Cardiac muscle cell (in vitro differentiated cells and primary cell): ENCODE results near the gene EDARADD. TPM values are rescaled to one million over a fixed set of nuclear protein-coding genes. Genes with fewer than 3 reads are reported as not detected.

ENCODE experiments used
- DNase-seq, 2 donors: peaks; one replicate each; pipeline versions ENCODE4 v3.0.0 to v3.0.0-alpha.2; 2010 to 2017; ENCODE audit warnings: low read depth in 1 of 2, low spot score in 1 of 2
- H3K27ac ChIP-seq: fragments of 200-600 bp; sonication (generic); 2 replicates; pipeline ENCODE4 v1.5.1; 2016
- H3K27me3 ChIP-seq: fragments of 200-600 bp; sonication (generic); 2 replicates; pipeline ENCODE4 v1.6.0; 2016; ENCODE audit warnings: control low read depth
- H3K36me3 ChIP-seq: fragments of 200-600 bp; sonication (generic); 2 replicates; pipeline ENCODE4 v1.5.1; 2016; ENCODE audit warnings: control low read depth
- H3K4me1 ChIP-seq: fragments of 200-600 bp; sonication (generic); 2 replicates; pipeline ENCODE4 v1.8.1; 2017; ENCODE audit warnings: low read depth, mild to moderate bottlenecking, mixed run types
- H3K4me3 ChIP-seq: fragments of 200-600 bp; sonication (generic); 2 replicates; pipeline ENCODE4 v1.5.1; 2016; ENCODE audit warnings: mild to moderate bottlenecking
- H3K9me3 ChIP-seq: fragments of 200-600 bp; sonication (generic); 2 replicates; pipeline ENCODE4 v1.5.1; 2017; ENCODE audit warnings: low read depth, mild to moderate bottlenecking, control low read depth
- CTCF ChIP-seq: IDR thresholded peaks from 2 replicates; pipeline ENCODE4 v1.5.1; 2012; ENCODE audit warnings: low read depth, mild to moderate bottlenecking, low read length
- polyA plus RNA-seq: library from polyadenylated mRNA; unstranded; fragments of >200 nt; fragmentation: Nextera tagmentation; extraction: Ambion mirVana; gene quantifications from 2 replicates; pipeline ENCODE4 v1.2.1, GENCODE V29; 2016
- total RNA-seq: library from RNA; depleted of rRNA; stranded (reverse); fragments of >200 nt; gene quantifications from 2 replicates; pipeline ENCODE4 v1.2.3, GENCODE V29; 2016

EDARADD gene
- total and polyA plus RNA-seq, 2 experiments from 2014 or later = 0.24 to 0.77 TPM

DNA sequence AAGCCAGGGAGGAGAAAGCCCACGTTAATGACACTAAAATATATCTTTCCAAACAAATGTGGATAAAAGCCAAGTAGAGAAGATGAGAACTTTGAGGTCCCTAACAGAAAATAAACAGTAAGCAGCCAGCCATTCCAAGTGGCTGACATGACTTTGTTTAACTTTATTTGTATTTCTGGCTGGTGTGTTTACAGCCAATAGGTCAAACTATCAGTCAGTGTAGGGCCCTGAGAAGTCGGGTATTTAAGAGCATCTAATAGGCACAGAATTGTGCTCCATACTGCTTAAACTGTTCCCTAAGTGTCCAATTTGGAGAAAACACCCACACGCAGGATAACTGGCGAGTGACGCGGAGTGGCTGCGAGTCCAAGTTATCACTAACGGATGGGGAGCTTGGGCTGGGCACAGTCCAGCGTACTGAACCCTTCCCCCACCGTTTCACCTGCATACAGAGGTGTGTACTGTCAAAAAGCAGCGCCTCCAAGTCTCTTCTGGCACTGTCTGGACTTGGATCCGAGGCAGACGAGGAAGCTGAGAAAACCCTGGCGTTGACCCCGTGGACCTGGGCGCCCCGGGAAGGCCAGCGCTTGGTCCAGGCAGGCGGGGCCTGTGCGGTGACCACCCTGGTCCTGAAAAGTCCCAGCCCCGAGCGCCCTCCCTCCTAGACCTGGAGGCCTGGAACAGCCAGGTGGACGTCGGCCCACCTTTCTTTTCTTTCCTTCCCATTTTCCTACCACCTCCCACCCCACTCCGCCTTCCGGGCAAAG is 129.0 kb downstream of the EDARADD start:
- H3K4me1 ChIP-seq = no peaks in the 10 kb centered on the region
- H3K9me3 ChIP-seq = no peaks in the 10 kb centered on the region
- no peak overlapping the region for H3K27ac ChIP-seq
- no peaks in the 10 kb centered on the region for H3K27me3 ChIP-seq
- DNase-seq = no peak
- no peaks in the 10 kb centered on the region for H3K36me3 ChIP-seq
- no peak for TF ChIP-seq CTCF
- peak overlapping the region; percentile 42 for H3K4me3 ChIP-seq

- peak; percentile 64 to 89 for DNase-seq
- Histone ChIP-seq H3K27me3 (no peaks in the 10 kb centered on the region), H3K9me3 (no peaks in the 10 kb centered on the region), H3K27ac (no peak within 1 kb of the TSS), H3K4me1 (no peaks in the 10 kb centered on the region), H3K4me3 (peak within 1 kb of the TSS; percentile 42), H3K36me3 (no peaks in the 10 kb centered on the region)
- TF ChIP-seq CTCF = no peak
These were observed 129.6 kb downstream of the EDARADD start, which contains the start of gene LGALS8 for GRCh38 chr1:236523704-236524141. Gene LGALS8 (plus strand): TSS chr1:236523982. CDS start chr1:236526071, 2,089 bp downstream.

- TF ChIP-seq CTCF = no peak
- Histone ChIP-seq H3K36me3 (no peaks in the 10 kb centered on the region), H3K9me3 (no peaks in the 10 kb centered on the region), H3K27me3 (no peaks in the 10 kb centered on the region), H3K4me3 (peak overlapping the region; percentile 42), H3K27ac (no peak overlapping the region), H3K4me1 (no peaks in the 10 kb centered on the region)
- DNase-seq = peak; percentile 63 to 88
These were observed 130.2 kb downstream of the EDARADD start for GRCh38 chr1:236524142-236524894.

DNA sequence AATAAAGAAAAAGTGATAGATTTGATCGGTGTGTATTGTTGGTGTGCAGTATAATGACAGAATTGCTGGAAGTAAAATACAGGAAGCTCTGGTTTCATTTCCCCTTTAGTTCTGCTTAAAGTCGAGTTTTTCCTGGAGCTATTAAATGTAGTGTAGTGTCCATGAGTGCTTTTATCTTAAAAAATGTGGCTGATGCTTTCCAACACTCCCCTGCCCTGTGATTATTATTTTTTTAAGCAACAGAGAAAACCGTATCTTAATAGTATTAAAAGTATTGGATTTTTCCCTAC is 130.8 kb downstream of the EDARADD start:
- Histone ChIP-seq H3K27ac (no peak overlapping the region), H3K36me3 (no peaks in the 10 kb centered on the region), H3K4me3 (peak overlapping the region; percentile 42), H3K4me1 (no peaks in the 10 kb centered on the region), H3K27me3 (no peaks in the 10 kb centered on the region), H3K9me3 (no peaks in the 10 kb centered on the region)
- no peak for TF ChIP-seq CTCF
- DNase-seq = no peak

DNA sequence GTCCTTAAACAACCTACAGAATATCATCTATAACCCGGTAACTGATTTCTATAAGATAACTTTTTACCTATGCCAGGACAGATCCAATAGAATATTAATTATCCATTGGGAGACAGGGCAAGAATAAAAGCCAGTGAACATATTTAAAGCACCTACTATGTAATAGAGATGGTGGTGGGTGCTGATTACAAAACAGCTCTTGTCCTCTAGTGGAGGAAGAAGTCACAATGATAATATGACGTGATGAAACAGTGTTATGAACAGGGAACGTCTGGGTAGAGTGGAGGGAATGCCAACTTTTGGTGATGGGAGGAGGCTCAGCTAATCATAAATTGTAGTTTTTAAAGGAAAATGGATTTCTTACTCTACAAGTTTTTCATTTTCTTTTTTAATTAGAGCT is 132.0 kb downstream of the EDARADD start:
- TF ChIP-seq CTCF = no peak
- Histone ChIP-seq H3K27me3 (no peaks in the 10 kb centered on the region), H3K4me1 (no peaks in the 10 kb centered on the region), H3K36me3 (no peaks in the 10 kb centered on the region), H3K4me3 (no peak overlapping the region), H3K9me3 (no peaks in the 10 kb centered on the region), H3K27ac (no peak overlapping the region)
- DNase-seq = no peak
